Smooth muscle cell (in vitro differentiated cells): ENCODE measurements around the gene CDH10. TPM values are rescaled to one million over a fixed set of nuclear protein-coding genes. Genes with fewer than 3 reads are reported as not detected.

Experiments
- DNase-seq: peaks from one replicate; lab custom pipeline; 2025; ENCODE audit not compliant: unreplicated experiment; lab: John Stamatoyannopoulos, UW
- H2AFZ ChIP-seq: fragments of 200-600 bp; sonication (generic); 2 replicates; pipeline ENCODE4 v1.6.0; 2016; ENCODE audit warnings: antibody characterized with exemption, low read depth, mild to moderate bottlenecking
- H3F3A ChIP-seq: fragments of 200-600 bp; sonication (generic); 2 replicates; pipeline ENCODE4 v1.6.0; 2017; ENCODE audit warnings: antibody characterized with exemption, low read depth
- H3K27ac ChIP-seq: fragments of 200-600 bp; sonication (generic); 2 replicates; pipeline ENCODE4 v1.5.1; 2016; ENCODE audit warnings: low read depth, mild to moderate bottlenecking
- H3K27me3 ChIP-seq: fragments of 200-600 bp; sonication (generic); 2 replicates; pipeline ENCODE4 v1.6.1; 2016; ENCODE audit warnings: low read depth, mild to moderate bottlenecking
- H3K36me3 ChIP-seq: fragments of 200-600 bp; sonication (generic); 2 replicates; pipeline ENCODE4 v1.5.1; 2016; ENCODE audit warnings: low read depth
- H3K4me1 ChIP-seq: fragments of 200-600 bp; sonication (generic); 2 replicates; pipeline ENCODE4 v1.5.1; 2016; ENCODE audit warnings: low read depth
- H3K4me2 ChIP-seq: fragments of 200-600 bp; sonication (generic); 2 replicates; pipeline ENCODE4 v1.6.0; 2016; ENCODE audit warnings: mild to moderate bottlenecking
- H3K4me3 ChIP-seq: fragments of 200-600 bp; sonication (generic); 2 replicates; pipeline ENCODE4 v1.5.1; 2016; ENCODE audit warnings: mild to moderate bottlenecking
- H3K79me2 ChIP-seq: fragments of 200-600 bp; sonication (generic); 2 replicates; pipeline ENCODE4 v1.6.0; 2016; ENCODE audit warnings: low read depth, mild to moderate bottlenecking
- H3K9ac ChIP-seq: fragments of 200-600 bp; sonication (generic); 2 replicates; pipeline ENCODE4 v1.6.0; 2016; ENCODE audit warnings: low read depth
- H3K9me3 ChIP-seq: fragments of 200-600 bp; sonication (generic); replicated peaks from 2 replicates; pipeline ENCODE4 v1.5.1; 2016; ENCODE audit warnings: low read depth
- H4K20me1 ChIP-seq: fragments of 200-600 bp; sonication (generic); 2 replicates; pipeline ENCODE4 v1.6.0; 2016; ENCODE audit warnings: low read depth
- CTCF ChIP-seq: fragments of 200-600 bp; sonication (generic); IDR thresholded peaks from 2 replicates; pipeline ENCODE4 v1.5.1; 2017; ENCODE audit warnings: borderline replicate concordance, mild to moderate bottlenecking, antibody characterized with exemption; ENCODE audit not compliant: insufficient read depth, poor library complexity, severe bottlenecking
- WGBS: methylation state at CpG from one replicate; pipeline ENCODE4 v1.1.7; 2016; ENCODE audit warnings: low lambda C conversion rate; 5-methylcytosine and 5-hydroxymethylcytosine counted together
- polyA plus RNA-seq: library from polyadenylated mRNA; unstranded; fragments of >200 nt; fragmentation: Nextera tagmentation; extraction: Ambion mirVana; gene quantifications from 2 replicates; pipeline ENCODE4 v1.2.1, GENCODE V29; 2016
- total RNA-seq: library from RNA; depleted of rRNA; stranded (reverse); fragments of >200 nt; gene quantifications from 2 replicates; pipeline ENCODE4 v1.2.3, GENCODE V29; 2014

Gene CDH10
- total and polyA plus RNA-seq, 2 experiments from 2014 or later: 0.66 to 2.2 TPM

- Histone ChIP-seq H2AFZ (no peak overlapping the region), H4K20me1 (no peaks in the 10 kb centered on the region), H3K36me3 (no peaks in the 10 kb centered on the region), H3K27me3 (no peaks in the 10 kb centered on the region), H3K9ac (no peak overlapping the region), H3K4me3 (no peak overlapping the region), H3K27ac (no peak overlapping the region), H3K4me1 (no peaks in the 10 kb centered on the region), H3K4me2 (no peak overlapping the region), H3K79me2 (no peaks in the 10 kb centered on the region), H3K9me3 (no peaks in the 10 kb centered on the region), H3F3A (no peaks in the 10 kb centered on the region)
- WGBS: 100% methylated on average over 1 of the region's 1 CpG
- TF ChIP-seq CTCF: no peak
- no peak for DNase-seq
These were observed 15.0 kb downstream of the CDH10 start for GRCh38 chr5:24629798-24630197.

GRCh38 chr5:24624872-24625271 lies 19.9 kb downstream of the CDH10 start:
- H3K9me3 ChIP-seq: no peaks in the 10 kb centered on the region
- H2AFZ ChIP-seq: no peak overlapping the region
- H3K4me2 ChIP-seq: no peak overlapping the region
- H3K4me3 ChIP-seq: no peak overlapping the region
- no peaks in the 10 kb centered on the region for H3K4me1 ChIP-seq
- H3K27me3 ChIP-seq: no peaks in the 10 kb centered on the region
- no peaks in the 10 kb centered on the region for H3K36me3 ChIP-seq
- no peak for TF ChIP-seq CTCF
- no peaks in the 10 kb centered on the region for H3F3A ChIP-seq
- H3K27ac ChIP-seq: no peak overlapping the region
- no peak overlapping the region for H3K9ac ChIP-seq
- no peak for DNase-seq
- no peaks in the 10 kb centered on the region for H4K20me1 ChIP-seq
- H3K79me2 ChIP-seq: no peaks in the 10 kb centered on the region

- Histone ChIP-seq H4K20me1 (no peaks in the 10 kb centered on the region), H3K4me3 (no peak overlapping the region), H3K27me3 (no peaks in the 10 kb centered on the region), H3K9ac (no peak overlapping the region), H3K4me2 (no peak overlapping the region), H3K4me1 (no peaks in the 10 kb centered on the region), H3K9me3 (no peaks in the 10 kb centered on the region), H3F3A (no peaks in the 10 kb centered on the region), H3K36me3 (no peaks in the 10 kb centered on the region), H3K27ac (no peak overlapping the region), H2AFZ (no peak overlapping the region), H3K79me2 (no peaks in the 10 kb centered on the region)
- DNase-seq: no peak
- no peak for TF ChIP-seq CTCF
- WGBS: 65% methylated on average over 1 of the region's 1 CpG
These were observed 21.2 kb downstream of the CDH10 start for GRCh38 chr5:24623624-24624023.

- 64% methylated on average over 5 of the region's 5 CpGs for WGBS
- Histone ChIP-seq H3K9me3 (no peaks in the 10 kb centered on the region), H3K4me2 (no peak overlapping the region), H3F3A (no peaks in the 10 kb centered on the region), H3K36me3 (no peaks in the 10 kb centered on the region), H3K4me3 (no peak overlapping the region), H3K27me3 (no peaks in the 10 kb centered on the region), H4K20me1 (no peaks in the 10 kb centered on the region), H3K27ac (no peak overlapping the region), H3K9ac (no peak overlapping the region), H3K79me2 (no peaks in the 10 kb centered on the region), H3K4me1 (no peaks in the 10 kb centered on the region), H2AFZ (no peak overlapping the region)
- TF ChIP-seq CTCF: no peak
- no peak for DNase-seq
These were observed 21.7 kb downstream of the CDH10 start for GRCh38 chr5:24623031-24623430.
